ENCODE measurements around the gene ZNF320. TPM values are rescaled to one million over a fixed set of nuclear protein-coding genes. Genes with fewer than 3 reads are reported as not detected.
"Not testable (repeated sequence)": the region's sequence is repeated elsewhere in the genome, so short reads cannot be mapped to it uniquely, and the experiment has no call there.

The ZNF320 gene
- total RNA-seq, 1 donor from 2014 or later, result 38.1 TPM

DNA sequence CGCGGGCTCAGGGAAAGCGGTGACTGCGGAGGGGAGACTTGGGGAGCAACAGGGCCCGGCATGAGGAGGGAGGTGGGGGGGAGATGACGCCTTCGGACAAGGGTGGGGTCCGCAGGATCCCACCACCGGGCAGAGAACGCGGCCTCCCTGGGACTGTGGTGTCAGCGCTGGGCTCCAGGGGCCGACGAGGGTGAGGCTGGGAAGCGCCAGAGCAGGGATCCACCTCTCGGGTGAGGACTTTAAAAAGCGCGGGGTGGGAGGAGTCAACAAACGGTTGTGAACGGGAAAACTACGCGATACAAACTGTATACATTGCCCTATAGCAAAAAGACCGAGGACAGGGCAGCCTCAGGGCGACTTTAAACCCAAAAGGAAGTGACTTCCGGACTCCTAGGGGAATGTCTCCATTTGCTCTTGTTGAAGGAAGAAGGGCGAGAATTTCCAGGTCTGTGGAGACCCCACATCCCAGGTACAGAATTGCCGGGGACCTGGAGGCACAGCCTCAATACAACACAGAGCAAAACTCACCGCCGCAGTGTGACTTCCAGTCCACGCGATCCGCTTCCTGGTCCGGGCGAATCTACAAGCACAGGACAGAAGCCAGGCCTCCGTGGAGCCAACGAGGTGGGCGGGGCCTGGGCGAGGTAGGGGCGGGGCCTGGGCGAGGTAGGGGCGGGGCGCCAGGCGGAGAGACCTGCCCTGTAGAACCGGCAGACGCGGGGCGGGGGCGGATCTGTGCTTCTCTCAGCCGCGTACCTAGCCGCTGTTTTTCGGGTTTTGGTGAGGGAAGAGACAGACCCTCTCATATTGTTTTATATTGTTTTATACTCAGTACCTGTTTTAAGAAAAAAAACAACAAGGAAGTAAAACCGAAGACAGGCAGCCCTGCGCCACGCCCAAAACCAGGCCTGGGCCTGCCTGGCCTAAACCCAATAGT lies 25.7 kb upstream of the ZNF320 start, which contains the start of gene ZNF888:
ZNF888 (minus strand) TSS at position 588 of the 937 bp plus-strand sequence. CDS start 5,555 bp downstream, outside the sequence.
- peak; percentile 43 for DNase-seq (ENCODE audit: low read depth)

GRCh38 chr19:52917531-52917930 lies 20.1 kb upstream of the ZNF320 start:
- no peak for DNase-seq (ENCODE audit: low read depth)

DNA sequence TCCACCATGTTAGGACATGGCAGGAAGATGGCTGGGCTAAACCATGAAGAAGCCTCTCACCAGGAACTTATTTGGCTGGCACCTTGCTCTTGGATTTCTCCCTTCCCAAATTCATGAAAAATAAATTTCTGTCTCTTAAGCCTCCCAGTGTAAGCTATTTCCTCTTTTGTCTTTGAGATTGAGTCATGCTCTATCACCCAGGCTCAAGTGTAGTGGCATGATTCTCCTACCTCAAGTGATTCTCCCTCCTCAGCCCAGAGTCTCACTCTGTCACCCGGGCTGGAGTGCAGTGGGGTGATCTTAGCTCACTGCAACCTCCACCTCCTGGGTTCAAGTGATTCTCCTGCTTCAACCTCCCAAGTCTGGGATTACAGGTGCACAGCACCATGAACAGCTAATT lies 13.2 kb upstream of the ZNF320 start:
- no peak for DNase-seq (ENCODE audit: low read depth)

DNA sequence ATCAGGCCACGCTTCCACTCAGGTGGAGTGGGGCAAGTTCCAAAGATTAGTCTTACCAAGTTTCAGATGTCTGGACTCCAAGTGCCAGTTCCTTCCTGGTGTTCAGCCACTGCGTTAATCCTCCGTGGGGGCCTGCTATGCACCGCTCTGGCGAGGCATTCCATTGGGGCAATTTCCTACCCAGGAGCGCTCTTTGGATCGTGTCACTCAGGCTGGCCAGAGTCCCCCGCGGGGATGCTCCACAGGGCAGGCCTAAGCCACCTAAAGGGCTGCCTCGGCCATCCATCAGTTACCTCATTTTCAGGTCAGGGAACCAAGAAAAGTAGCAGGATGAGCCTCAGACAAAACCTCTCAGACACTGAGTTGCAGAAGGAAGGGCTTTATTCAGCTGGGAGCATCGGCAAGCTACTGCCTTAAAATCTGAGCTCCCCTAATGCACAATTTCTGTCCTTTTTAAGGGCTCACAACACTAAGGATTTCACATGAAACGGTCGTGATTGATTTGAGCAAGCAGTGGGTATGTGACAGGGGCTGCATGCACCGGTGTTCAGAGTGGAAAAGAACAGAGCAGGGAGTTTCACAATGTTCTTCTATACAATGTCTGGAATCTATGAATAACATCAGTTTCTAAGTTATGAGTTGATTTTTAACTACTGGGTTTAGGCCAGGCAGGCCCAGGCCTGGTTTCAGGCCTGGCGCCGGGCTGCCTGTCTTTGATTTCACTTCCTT lies 6.8 kb upstream of the ZNF320 start:
- DNase-seq (ENCODE audit: low read depth), result not testable (repeated sequence)

GRCh38 chr19:52901842-52902241 lies 4.4 kb upstream of the ZNF320 start:
- DNase-seq (ENCODE audit: low read depth), result no peak

GRCh38 chr19:52898596-52898995 lies 1.2 kb upstream of the ZNF320 start:
- not testable (repeated sequence) for DNase-seq (ENCODE audit: low read depth)

DNA sequence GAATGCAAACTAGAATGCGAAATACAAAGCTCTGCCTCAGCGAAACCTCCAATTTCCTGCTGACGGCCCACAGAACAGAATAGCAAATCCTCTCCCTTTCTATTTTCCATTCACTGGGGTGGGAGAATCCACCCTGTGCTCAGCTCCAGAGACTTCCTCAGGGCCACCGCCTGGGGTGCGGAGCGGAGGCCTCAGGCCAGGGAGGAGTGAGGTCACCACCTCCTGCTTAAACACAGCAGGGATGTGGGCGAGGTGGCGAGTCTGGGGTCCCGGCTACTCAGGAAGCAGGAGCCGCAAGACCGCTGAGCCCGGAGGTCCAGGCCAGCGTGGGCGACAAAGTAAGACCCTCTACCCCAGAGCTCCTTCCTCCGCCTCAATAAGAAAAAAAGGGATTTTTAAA lies 666 bp upstream of the ZNF320 start:
- DNase-seq (ENCODE audit: low read depth), result no peak

GRCh38 chr19:52896431-52897137 lies 851 bp downstream of the ZNF320 start:
- DNase-seq (ENCODE audit: low read depth), result peak; percentile 2

DNA sequence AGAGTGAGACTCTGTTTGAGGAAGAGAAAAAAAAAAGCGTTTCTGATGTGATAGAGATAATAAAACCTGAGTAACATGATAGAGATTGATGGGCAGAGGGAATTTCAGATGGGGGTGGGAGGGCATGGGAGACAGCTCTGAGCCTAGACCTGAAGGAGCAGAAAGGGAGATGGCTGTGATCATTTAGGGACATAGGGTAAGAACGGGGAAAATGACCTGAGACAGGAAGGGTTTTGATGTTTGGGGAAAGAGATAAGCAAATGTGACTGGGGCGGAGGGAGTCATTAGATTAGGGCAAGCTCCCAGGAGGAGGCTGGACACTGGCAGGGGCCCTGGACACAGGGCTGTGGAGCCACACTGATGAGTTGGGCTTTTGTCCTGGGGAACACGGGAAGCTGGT lies 6.1 kb downstream of the ZNF320 start:
- no peak for DNase-seq (ENCODE audit: low read depth)

DNA sequence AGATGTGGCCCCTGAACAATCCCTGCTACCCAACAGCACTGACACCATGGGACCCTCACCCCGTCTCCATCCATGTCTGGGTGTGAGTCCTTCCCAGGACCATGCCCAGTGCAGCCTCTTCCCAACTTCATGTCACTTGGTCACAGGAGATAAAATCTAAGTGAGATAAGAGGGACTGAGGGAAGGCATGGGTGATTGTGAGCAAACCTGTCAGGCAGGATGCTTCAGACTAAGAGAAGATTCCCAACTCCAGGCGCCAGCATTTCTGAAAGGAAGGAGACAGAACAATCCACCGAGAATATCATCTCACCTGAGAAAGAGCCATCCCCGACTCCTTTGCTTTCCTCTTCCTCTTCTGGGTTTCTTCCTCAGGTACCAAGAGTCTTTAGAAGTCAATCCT lies 7.5 kb downstream of the ZNF320 start:
- no peak for DNase-seq (ENCODE audit: low read depth)

DNA sequence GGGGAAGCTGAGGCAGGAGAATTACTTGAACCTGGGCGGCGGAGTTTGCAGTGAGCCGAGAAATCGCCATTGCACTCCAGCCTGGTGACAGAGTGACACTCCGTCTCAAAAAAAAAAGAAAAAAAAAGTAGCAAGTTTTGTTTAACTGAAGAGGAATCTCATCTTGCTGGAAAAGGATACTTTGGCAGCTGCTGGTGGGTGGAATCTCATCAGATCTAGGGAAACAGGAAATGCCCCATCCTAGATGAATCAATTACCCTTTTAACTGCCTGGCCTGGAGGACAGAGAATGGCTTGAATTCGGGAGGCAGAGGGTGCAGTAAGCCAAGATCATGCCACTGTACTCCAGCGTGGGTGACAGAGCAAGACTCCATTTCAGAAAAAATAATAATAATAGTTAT lies 8.4 kb downstream of the ZNF320 start:
- DNase-seq (ENCODE audit: low read depth), result no peak

GRCh38 chr19:52880895-52881389 lies 16.5 kb downstream of the ZNF320 start:
- no peak for DNase-seq (ENCODE audit: low read depth)

GRCh38 chr19:52872996-52873395 lies 24.4 kb downstream of the ZNF320 start:
- not testable (repeated sequence) for DNase-seq (ENCODE audit: low read depth)

DNA sequence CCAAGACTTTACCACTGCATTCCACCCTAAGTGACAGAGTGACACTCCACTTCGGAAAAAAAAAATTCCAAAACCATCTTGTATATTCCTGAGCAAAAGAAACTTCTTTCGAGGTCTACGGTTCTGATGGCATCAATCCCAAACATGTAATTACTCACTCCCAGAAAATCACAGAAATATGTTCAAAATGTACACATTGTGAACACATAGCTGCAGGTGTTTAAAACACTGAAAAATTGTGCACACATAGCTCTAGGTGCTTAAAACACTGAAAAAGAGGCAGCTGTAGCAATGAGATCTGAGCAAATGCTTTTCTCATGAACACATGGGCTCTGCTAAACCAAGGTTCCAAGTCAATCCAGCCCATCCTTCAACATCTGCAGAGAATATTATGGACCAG lies 26.0 kb downstream of the ZNF320 start:
- DNase-seq (ENCODE audit: low read depth), result no peak

DNA sequence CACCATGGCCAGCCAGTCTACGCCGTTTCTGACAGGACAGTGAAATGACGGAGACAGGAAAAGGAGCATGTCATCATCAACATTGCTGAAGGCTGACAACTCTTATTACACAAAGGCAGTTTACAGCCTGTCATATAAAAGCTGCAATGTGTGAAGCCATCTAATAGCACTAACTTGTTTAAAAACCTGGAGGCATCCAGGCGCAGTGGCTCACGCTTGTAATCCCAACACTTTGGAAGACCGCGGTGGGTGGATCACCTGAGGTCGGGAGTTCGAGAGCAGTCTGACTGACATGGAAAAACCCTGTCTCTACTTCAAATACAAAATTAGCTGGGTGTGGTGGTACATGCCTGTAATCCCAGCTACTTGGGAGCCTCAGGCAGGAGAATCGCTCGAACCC lies 29.4 kb downstream of the ZNF320 start:
- not testable (repeated sequence) for DNase-seq (ENCODE audit: low read depth)

DNA sequence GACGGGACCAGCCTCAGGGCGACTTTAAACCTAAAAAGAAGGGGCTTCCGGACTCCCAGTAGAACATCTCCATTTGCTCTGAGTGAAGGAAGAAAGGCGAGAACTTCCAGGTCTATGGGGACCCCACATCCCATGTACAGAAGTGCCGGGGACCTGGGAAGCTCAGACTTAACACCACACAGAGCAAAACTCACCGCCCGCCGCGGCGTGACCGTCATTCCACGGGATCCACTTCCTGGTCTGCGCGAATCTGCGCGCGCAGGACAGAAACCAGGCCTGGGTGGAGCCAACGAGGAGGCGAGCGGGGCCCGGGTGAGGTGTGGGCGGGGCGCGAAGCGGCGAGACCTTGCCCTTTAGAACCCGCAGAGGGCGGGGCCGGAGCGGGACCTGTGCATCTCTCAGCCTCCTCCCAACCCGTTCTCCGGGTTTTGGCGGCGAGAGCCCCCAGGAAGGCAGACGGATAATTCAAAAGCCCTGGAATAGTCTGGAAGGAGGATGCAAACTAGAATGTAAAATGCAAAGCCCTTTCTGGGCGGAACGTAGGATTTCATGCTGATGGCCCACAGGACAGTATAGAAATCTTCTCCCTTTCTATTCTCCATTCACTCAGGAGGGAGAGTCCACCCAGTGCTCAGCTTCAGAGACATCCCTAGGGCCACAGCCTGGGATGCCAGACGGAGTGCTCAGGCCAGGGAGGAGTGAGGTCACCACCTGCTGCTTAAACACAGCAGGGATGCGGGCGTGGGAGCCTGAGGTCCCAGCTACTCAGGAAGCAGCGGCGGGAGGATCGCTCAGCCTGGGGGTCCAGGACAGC lies 39.9 kb downstream of the ZNF320 start, which contains the start of gene ZNF468:
ZNF468 (minus strand) TSS at position 242 of the 814 bp plus-strand sequence. CDS start 3,347 bp downstream, outside the sequence.
- DNase-seq (ENCODE audit: low read depth), result peak; percentile 32

DNA sequence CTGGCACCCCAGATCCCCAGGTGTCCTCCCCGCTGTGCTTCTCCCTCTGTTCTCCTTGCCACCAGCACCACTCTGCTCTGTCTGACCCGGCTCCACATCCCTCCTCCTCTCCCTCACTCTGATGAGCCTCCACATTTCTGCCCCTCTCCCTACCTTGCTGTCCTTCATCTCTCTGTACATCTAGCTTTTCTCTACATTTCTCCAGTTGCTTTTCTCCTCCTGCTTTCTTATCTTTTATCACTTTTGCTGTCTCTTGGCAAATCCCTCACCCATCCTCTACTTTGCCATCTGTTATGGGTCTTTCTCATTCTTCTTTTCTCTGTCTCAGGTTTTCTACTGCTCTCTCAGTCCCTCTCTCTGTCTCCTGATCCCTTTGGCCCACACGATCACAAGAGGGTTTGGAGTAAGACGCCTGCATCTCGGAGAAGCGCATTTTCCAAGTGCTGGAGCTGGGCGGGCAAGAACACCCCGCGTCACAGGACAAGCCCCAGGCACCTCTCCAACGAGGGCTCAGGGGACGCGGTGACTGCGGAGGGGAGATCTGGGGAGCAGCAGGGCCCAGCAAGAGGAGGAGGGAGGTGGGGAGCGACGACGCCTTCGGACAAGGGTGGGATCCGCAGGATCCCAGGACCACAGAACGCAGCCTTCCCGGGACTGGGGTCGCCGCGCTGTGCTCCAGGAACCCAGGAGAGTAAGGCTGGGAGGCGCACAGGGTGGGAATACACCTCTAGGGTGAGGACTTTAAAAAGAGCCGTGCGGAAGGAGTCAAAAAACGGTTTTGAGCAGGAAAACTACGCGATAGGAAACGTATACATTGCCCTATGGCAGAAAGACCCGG lies 40.7 kb downstream of the ZNF320 start:
- DNase-seq (ENCODE audit: low read depth), result not testable (repeated sequence)
